Esophagus squamous epithelium (tissue), 5 donors: ENCODE results near the gene TTC36. TPM values are rescaled to one million over a fixed set of nuclear protein-coding genes. Genes with fewer than 3 reads are reported as not detected.

ENCODE experiments used
- DNase-seq: peaks from one replicate; lab custom pipeline; 2025; lab: John Stamatoyannopoulos, UW
- H3K27ac ChIP-seq, 4 donors: fragments of 200-600 bp; sonication (generic); one replicate each; pipeline ENCODE4 v1.5.1; 2016 to 2019; ENCODE audit warnings: mild to moderate bottlenecking in 1 of 4
- H3K27me3 ChIP-seq, 4 donors: fragments of 200-600 bp; sonication (generic); 1 replicate in 3 of 4; 2 replicates in 1 of 4; pipeline versions ENCODE4 v1.5.1 to v1.6.0; 2017 to 2021; ENCODE audit warnings: antibody characterized with exemption in 1 of 4
- H3K36me3 ChIP-seq, 3 donors: fragments of 200-600 bp; sonication (generic); one replicate each; pipeline ENCODE4 v1.5.1; 2016 to 2019
- H3K4me1 ChIP-seq, 3 donors: fragments of 200-600 bp; sonication (generic); one replicate each; pipeline ENCODE4 v1.5.1; 2017 to 2019
- H3K4me3 ChIP-seq, 4 donors: fragments of 200-600 bp; sonication (generic); 1 replicate in 3 of 4; 2 replicates in 1 of 4; pipeline ENCODE4 v1.5.1; 2016 to 2019; ENCODE audit warnings: mild to moderate bottlenecking in 2 of 4, moderate library complexity in 1 of 4
- H3K9me3 ChIP-seq, 3 donors: fragments of 200-600 bp; sonication (generic); one replicate each; pipeline ENCODE4 v1.5.1; 2016 to 2019
- POLR2A ChIP-seq, 4 donors: fragments of 450-650 bp; IDR thresholded peaks; one replicate each; pipeline ENCODE4 v1.6.1; 2017; ENCODE audit warnings: antibody characterized with exemption in 4 of 4, mild to moderate bottlenecking in 4 of 4, moderate library complexity in 3 of 4
- WGBS, 2 donors: methylation state at CpG; one replicate each; pipeline ENCODE4 v1.1.5; 2018; 5-methylcytosine and 5-hydroxymethylcytosine counted together
- intact Hi-C: fragments of 100-400 bp; cut with DNase I; formaldehyde crosslinking; loops from one replicate; pipeline ENCODE4 v1.15.0; 2022
- total RNA-seq, 4 donors: library from RNA; depleted of rRNA; stranded (reverse); fragments of >200 nt; gene quantifications; one replicate each; pipeline ENCODE4 v1.1.0, GENCODE V29; 2016
- TF ChIP-seq, protein P1 (sequence below), 6 experiments: fragments of 450-650 bp in 4 of 6; fragments of 200-600 bp in 2 of 6; sonication (generic) in 2 of 6; IDR thresholded peaks; one replicate each; pipeline ENCODE4 v1.5.1; 2016 to 2019; ENCODE audit warnings: antibody characterized with exemption in 6 of 6, mild to moderate bottlenecking in 4 of 6, moderate library complexity in 4 of 6
- donor health status: DM: yes; HTN: yes; CAD: no.

Gene TTC36
- total RNA-seq, 4 donors from 2014 or later: 0.38 to 0.47 TPM; not detected in 2

DNA sequence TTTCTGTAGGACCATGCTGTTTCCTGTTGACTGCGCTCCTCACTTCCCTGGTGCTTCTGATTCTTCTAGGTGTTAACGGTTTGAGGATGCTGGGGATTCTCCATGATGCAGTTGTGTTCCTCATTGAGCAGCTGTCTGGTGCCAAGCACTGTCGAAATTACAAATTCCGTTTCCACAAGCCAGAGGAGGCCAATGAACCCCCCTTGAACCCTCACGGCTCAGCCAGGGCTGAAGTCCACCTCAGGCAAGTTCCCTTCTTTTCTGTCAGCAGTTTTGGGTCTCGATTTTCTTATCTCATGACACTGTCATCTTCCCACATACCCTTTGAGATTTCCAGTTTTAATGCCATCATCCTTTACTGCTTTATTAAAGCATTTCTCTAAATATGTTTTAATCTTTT lies 7.7 kb upstream of the TTC36 start:
- 83 to 87% methylated on average over 6 of the region's 6 CpGs for WGBS, 2 donors
- DNase-seq: no peak
- Histone ChIP-seq H3K27me3 (no peaks in the 10 kb centered on the region), H3K4me3 (no peak overlapping the region), H3K27ac (no peak overlapping the region), H3K9me3 (no peaks in the 10 kb centered on the region), H3K36me3 (peaks cover 15 to 100% (median 41%) of the 10 kb centered on the region in 3 donors), H3K4me1 (no peaks in the 10 kb centered on the region)
- intact Hi-C loops: no loop called here
- TF ChIP-seq, protein P1, sequence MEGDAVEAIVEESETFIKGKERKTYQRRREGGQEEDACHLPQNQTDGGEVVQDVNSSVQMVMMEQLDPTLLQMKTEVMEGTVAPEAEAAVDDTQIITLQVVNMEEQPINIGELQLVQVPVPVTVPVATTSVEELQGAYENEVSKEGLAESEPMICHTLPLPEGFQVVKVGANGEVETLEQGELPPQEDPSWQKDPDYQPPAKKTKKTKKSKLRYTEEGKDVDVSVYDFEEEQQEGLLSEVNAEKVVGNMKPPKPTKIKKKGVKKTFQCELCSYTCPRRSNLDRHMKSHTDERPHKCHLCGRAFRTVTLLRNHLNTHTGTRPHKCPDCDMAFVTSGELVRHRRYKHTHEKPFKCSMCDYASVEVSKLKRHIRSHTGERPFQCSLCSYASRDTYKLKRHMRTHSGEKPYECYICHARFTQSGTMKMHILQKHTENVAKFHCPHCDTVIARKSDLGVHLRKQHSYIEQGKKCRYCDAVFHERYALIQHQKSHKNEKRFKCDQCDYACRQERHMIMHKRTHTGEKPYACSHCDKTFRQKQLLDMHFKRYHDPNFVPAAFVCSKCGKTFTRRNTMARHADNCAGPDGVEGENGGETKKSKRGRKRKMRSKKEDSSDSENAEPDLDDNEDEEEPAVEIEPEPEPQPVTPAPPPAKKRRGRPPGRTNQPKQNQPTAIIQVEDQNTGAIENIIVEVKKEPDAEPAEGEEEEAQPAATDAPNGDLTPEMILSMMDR (IDR thresholded peaks at IDR 0.05): no peak
- TF ChIP-seq POLR2A (IDR thresholded peaks at IDR 0.05): no peak

DNA sequence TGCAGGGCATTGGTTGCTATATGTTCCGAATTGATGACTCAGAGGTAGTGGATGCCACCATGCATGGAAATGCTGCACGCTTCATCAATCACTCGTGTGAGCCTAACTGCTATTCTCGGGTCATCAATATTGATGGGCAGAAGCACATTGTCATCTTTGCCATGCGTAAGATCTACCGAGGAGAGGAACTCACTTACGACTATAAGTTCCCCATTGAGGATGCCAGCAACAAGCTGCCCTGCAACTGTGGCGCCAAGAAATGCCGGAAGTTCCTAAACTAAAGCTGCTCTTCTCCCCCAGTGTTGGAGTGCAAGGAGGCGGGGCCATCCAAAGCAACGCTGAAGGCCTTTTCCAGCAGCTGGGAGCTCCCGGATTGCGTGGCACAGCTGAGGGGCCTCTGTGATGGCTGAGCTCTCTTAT lies 5.4 kb upstream of the TTC36 start:
- Histone ChIP-seq H3K27me3 (no peaks in the 10 kb centered on the region), H3K4me1 (peaks cover 0 to 6% (median 0%) of the 10 kb centered on the region in 3 donors), H3K4me3 (no peak overlapping the region), H3K27ac (no peak overlapping the region), H3K9me3 (no peaks in the 10 kb centered on the region), H3K36me3 (peaks cover 15 to 85% (median 33%) of the 10 kb centered on the region in 3 donors)
- no peak for DNase-seq
- 67 to 80% methylated on average over 7 to 13 of the region's 13 CpGs for WGBS, 2 donors
- no peak for TF ChIP-seq POLR2A (IDR thresholded peaks at IDR 0.05)
- TF ChIP-seq, protein P1 (IDR thresholded peaks at IDR 0.05): no peak
- intact Hi-C loops: no loop called here

DNA sequence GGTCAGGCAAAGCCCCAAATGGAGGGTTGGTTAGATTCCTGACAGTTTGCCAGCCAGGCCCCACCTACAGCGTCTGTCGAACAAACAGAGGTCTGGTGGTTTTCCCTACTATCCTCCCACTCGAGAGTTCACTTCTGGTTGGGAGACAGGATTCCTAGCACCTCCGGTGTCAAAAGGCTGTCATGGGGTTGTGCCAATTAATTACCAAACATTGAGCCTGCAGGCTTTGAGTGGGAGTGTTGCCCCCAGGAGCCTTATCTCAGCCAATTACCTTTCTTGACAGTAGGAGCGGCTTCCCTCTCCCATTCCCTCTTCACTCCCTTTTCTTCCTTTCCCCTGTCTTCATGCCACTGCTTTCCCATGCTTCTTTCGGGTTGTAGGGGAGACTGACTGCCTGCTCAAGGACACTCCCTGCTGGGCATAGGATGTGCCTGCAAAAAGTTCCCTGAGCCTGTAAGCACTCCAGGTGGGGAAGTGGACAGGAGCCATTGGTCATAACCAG lies 4.7 kb upstream of the TTC36 start:
- Histone ChIP-seq H3K36me3 (peaks cover 15 to 78% (median 33%) of the 10 kb centered on the region in 3 donors), H3K27me3 (no peaks in the 10 kb centered on the region), H3K4me3 (no peak overlapping the region), H3K4me1 (peaks cover 0 to 7% (median 0%) of the 10 kb centered on the region in 3 donors), H3K9me3 (no peaks in the 10 kb centered on the region), H3K27ac (no peak overlapping the region)
- TF ChIP-seq, protein P1 (IDR thresholded peaks at IDR 0.05): peak in 1 of 6 experiments; percentile 27
- no peak for TF ChIP-seq POLR2A (IDR thresholded peaks at IDR 0.05)
- WGBS, 2 donors: 46 to 52% methylated on average over 5 to 6 of the region's 6 CpGs
- intact Hi-C loops: no loop called here
- no peak for DNase-seq

DNA sequence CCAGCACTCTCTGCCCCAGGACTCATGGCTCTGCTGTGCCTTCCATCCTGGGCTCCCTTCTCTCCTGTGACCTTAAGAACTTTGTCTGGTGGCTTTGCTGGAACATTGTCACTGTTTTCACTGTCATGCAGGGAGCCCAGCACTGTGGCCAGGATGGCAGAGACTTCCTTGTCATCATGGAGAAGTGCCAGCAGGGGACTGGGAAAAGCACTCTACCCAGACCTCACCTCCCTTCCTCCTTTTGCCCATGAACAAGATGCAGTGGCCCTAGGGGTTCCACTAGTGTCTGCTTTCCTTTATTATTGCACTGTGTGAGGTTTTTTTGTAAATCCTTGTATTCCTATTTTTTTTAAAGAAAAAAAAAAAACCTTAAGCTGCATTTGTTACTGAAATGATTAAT lies 2.9 kb upstream of the TTC36 start:
- Histone ChIP-seq H3K36me3 (peaks cover 15 to 60% (median 25%) of the 10 kb centered on the region in 3 donors), H3K27me3 (no peaks in the 10 kb centered on the region), H3K9me3 (no peaks in the 10 kb centered on the region), H3K4me1 (peaks cover 0 to 17% (median 3%) of the 10 kb centered on the region in 3 donors), H3K4me3 (no peak overlapping the region), H3K27ac (no peak overlapping the region)
- TF ChIP-seq POLR2A (IDR thresholded peaks at IDR 0.05): no peak
- TF ChIP-seq, protein P1 (IDR thresholded peaks at IDR 0.05): no peak
- intact Hi-C loops: no loop called here
- DNase-seq: no peak

DNA sequence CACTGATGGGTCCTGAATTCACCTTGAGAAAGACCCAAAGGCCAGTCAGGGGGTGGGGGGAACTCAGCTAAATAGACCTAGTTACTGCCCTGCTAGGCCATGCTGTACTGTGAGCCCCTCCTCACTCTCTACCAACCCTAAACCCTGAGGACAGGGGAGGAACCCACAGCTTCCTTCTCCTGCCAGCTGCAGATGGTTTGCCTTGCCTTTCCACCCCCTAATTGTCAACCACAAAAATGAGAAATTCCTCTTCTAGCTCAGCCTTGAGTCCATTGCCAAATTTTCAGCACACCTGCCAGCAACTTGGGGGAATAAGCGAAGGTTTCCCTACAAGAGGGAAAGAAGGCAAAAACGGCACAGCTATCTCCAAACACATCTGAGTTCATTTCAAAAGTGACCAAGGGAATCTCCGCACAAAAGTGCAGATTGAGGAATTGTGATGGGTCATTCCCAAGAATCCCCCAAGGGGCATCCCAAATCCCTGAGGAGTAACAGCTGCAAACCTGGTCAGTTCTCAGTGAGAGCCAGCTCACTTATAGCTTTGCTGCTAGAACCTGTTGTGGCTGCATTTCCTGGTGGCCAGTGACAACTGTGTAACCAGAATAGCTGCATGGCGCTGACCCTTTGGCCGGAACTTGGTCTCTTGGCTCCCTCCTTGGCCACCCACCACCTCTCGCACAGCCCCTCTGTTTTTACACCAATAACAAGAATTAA lies 2.4 kb upstream of the TTC36 start:
- no peak overlapping the region for H3K27ac ChIP-seq
- no peak overlapping the region for H3K4me3 ChIP-seq
- peaks cover 0 to 22% (median 8%) of the 10 kb centered on the region in 3 donors for H3K4me1 ChIP-seq
- WGBS, 2 donors: 56 to 89% methylated on average over 3 to 6 of the region's 6 CpGs
- H3K9me3 ChIP-seq: no peaks in the 10 kb centered on the region
- no peaks in the 10 kb centered on the region for H3K27me3 ChIP-seq
- H3K36me3 ChIP-seq: peaks cover 15 to 55% (median 19%) of the 10 kb centered on the region in 3 donors
- DNase-seq: no peak
- no peak for TF ChIP-seq POLR2A (IDR thresholded peaks at IDR 0.05)
- TF ChIP-seq, protein P1 (IDR thresholded peaks at IDR 0.05): no peak
- intact Hi-C loops: no loop called here
